OCI-LY7 (cell line): Measurements from ENCODE around the gene CST7. TPM values are rescaled to one million over a fixed set of nuclear protein-coding genes. Genes with fewer than 3 reads are reported as not detected.
"Not testable (repeated sequence)": the region's sequence is repeated elsewhere in the genome, so short reads cannot be mapped to it uniquely, and the experiment has no call there.

ENCODE experiments used
- BruUV-seq: library from RNA; stranded (reverse); fragments of 400-500 nt; replicated peaks from 2 replicates; lab custom pipeline; 2021; lab: Mats Ljungman, UMichigan
- CTCF ChIA-PET: fragments of 300-600 bp; sonication (Branson Sonifier 250); formaldehyde crosslinking; loops from one replicate; lab custom pipeline; 2022; ENCODE audit warnings: antibody characterized with exemption; ENCODE audit not compliant: unreplicated experiment; lab: Charles Lee
- POLR2A ChIA-PET: fragments of 300-600 bp; sonication (Branson Sonifier 250); formaldehyde crosslinking; loops from one replicate; lab custom pipeline; 2022; ENCODE audit warnings: antibody characterized with exemption; lab: Charles Lee
- DNase-seq: peaks from one replicate; pipeline ENCODE4 v3.0.0-alpha.2; 2015; ENCODE audit warnings: low spot score
- H2AFZ ChIP-seq: fragments of 200-600 bp; sonication (generic), shearing (Covaris generic); 2 replicates; pipeline ENCODE4 v1.6.1; 2014; ENCODE audit warnings: mild to moderate bottlenecking, antibody characterized with exemption, low read length, moderate library complexity
- H3K27ac ChIP-seq: fragments of 200-600 bp; sonication (generic); 2 replicates; pipeline ENCODE4 v1.5.1; 2014; ENCODE audit warnings: mixed run types, low read depth, mild to moderate bottlenecking, moderate library complexity, low read length, inconsistent platforms; ENCODE audit not compliant: poor library complexity, severe bottlenecking
- H3K36me3 ChIP-seq: fragments of 200-600 bp; sonication (generic); 2 replicates; pipeline ENCODE4 v1.6.1; 2014; ENCODE audit warnings: mild to moderate bottlenecking, antibody characterized with exemption, low read length, moderate library complexity, mixed read lengths; ENCODE audit not compliant: insufficient read depth
- H3K4me1 ChIP-seq: fragments of 200-600 bp; sonication (generic); 2 replicates; pipeline ENCODE4 v1.5.1; 2014; ENCODE audit warnings: mild to moderate bottlenecking, low read length; ENCODE audit not compliant: insufficient read depth, poor library complexity, severe bottlenecking
- H3K4me2 ChIP-seq: fragments of 200-600 bp; sonication (generic); 2 replicates; pipeline ENCODE4 v1.6.1; 2014; ENCODE audit warnings: mild to moderate bottlenecking, low read length
- H3K4me3 ChIP-seq: fragments of 200-600 bp; sonication (generic); 2 replicates; pipeline ENCODE4 v1.5.1; 2014; ENCODE audit warnings: mild to moderate bottlenecking, low read depth, low read length; ENCODE audit not compliant: poor library complexity, severe bottlenecking
- H3K79me2 ChIP-seq: fragments of 200-600 bp; sonication (generic); 2 replicates; pipeline ENCODE4 v1.6.1; 2016; ENCODE audit warnings: low read depth, mild to moderate bottlenecking, low read length, moderate library complexity, mixed read lengths; ENCODE audit not compliant: insufficient read depth
- H3K9me2 ChIP-seq: fragments of 200-600 bp; sonication (generic); 2 replicates; pipeline ENCODE4 v1.6.1; 2016; ENCODE audit warnings: mild to moderate bottlenecking, low read length, mixed read lengths; ENCODE audit not compliant: insufficient read depth
- H3K9me3 ChIP-seq: fragments of 200-600 bp; sonication (generic); 2 replicates; pipeline ENCODE4 v1.6.1; 2014; ENCODE audit warnings: mild to moderate bottlenecking, mixed run types, low read length, mixed read lengths
- H4K20me1 ChIP-seq: fragments of 200-600 bp; sonication (generic); 2 replicates; pipeline ENCODE4 v1.6.1; 2014; ENCODE audit warnings: mild to moderate bottlenecking, antibody characterized with exemption, low read length, moderate library complexity, mixed read lengths; ENCODE audit not compliant: insufficient read depth
- CTCF ChIP-seq: fragments of 200-600 bp; sonication (generic); conservative IDR thresholded peaks from 2 replicates; pipeline ENCODE4 v1.5.1; 2014; ENCODE audit warnings: mild to moderate bottlenecking, antibody characterized with exemption, low read length, moderate library complexity, mixed read lengths
- EZH2phosphoT487 ChIP-seq: fragments of 200-600 bp; sonication (generic); IDR thresholded peaks from 2 replicates; pipeline ENCODE4 v1.6.1; 2018; ENCODE audit warnings: low read depth, borderline replicate concordance, mild to moderate bottlenecking, mixed run types, antibody characterized with exemption, low read length, moderate library complexity, mixed read lengths
- intact Hi-C: fragments of 100-400 bp; cut with micrococcal nuclease; formaldehyde crosslinking; loops from one replicate; pipeline ENCODE4 v1.10.0; 2022; ENCODE audit not compliant: unreplicated experiment
- total RNA-seq, 2 experiments: library from RNA; depleted of rRNA in 1 of 2; stranded (reverse); fragments of >200 nt in 1 of 2; shearing (Covaris generic) in 1 of 2; gene quantifications; 2 replicates each; pipeline ENCODE4 v1.2.3, GENCODE V29; 2014 to 2022

Gene CST7
- total RNA-seq, 2 experiments from 2014 or later, result not detected

DNA sequence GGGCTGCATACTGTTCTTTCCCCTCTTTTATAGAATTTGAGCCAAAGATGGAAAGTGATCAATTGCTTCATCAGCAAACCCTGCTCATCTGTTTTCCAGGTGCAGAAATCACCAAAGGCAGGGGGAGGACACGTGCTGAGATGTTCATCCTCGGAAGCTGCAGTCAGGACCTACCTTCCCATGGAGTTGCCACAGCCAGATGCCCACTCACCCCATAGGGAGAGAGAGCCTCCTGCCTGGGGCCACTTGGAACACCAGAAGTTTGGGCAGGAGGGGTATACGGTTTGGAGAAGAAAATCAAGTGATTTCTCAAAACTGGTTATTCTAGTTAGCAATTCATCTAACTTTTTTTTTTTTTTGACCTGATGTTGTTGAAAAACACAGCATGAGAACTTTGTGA is 5.3 kb upstream of the CST7 start:
- H3K27ac ChIP-seq, result no peak overlapping the region
- no peak overlapping the region for H3K4me2 ChIP-seq
- no peaks in the 10 kb centered on the region for H3K9me3 ChIP-seq
- no peak overlapping the region for H2AFZ ChIP-seq
- no peaks in the 10 kb centered on the region for H4K20me1 ChIP-seq
- POLR2A ChIA-PET, result no interaction called here
- no peaks in the 10 kb centered on the region for H3K4me1 ChIP-seq
- H3K79me2 ChIP-seq, result no peaks in the 10 kb centered on the region
- no peaks in the 10 kb centered on the region for H3K36me3 ChIP-seq
- CTCF ChIA-PET, result no interaction called here
- BruUV-seq, result no TSS peak
- no peak overlapping the region for H3K4me3 ChIP-seq
- intact Hi-C loops, result no loop called here
- no peak for DNase-seq
- TF ChIP-seq EZH2phosphoT487 (no peak), CTCF (no peak)
- no peaks in the 10 kb centered on the region for H3K9me2 ChIP-seq

- H3K27ac ChIP-seq, H3K9me3 ChIP-seq, BruUV-seq, H3K36me3 ChIP-seq, H3K4me1 ChIP-seq, CTCF ChIA-PET, H3K4me3 ChIP-seq, H3K4me2 ChIP-seq, H3K79me2 ChIP-seq, DNase-seq, H4K20me1 ChIP-seq, POLR2A ChIA-PET, intact Hi-C loops, H2AFZ ChIP-seq, H3K9me2 ChIP-seq: not testable (repeated sequence)
Observed at GRCh38 chr20:24946376-24946775, 2.7 kb upstream of the CST7 start.

GRCh38 chr20:24948396-24948938 is 602 bp upstream of the CST7 start:
- POLR2A ChIA-PET, CTCF ChIA-PET: not testable (repeated sequence)

DNA sequence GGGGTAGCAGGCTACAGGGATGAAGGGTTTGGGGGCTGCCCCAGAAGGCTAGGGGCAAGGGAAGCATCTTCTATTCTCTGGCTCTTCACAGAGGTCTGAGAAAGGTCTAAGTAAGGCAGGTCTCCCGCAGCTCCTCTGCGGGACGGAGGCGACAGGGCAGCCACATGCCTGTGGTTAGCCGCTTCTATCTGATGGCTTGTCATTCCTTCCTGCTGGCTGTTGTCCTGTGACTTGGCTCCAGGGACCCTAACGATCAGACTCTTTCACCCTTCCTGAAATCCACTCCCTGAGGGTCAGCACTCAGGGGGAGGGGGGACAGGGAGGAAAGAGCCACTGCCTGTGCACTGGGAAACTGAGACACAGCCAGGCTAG is 673 bp downstream of the CST7 start:
- Histone ChIP-seq H3K4me1 (peaks cover under 1% of the 10 kb centered on the region), H3K27ac (no peak overlapping the region), H4K20me1 (no peaks in the 10 kb centered on the region), H3K9me3 (no peaks in the 10 kb centered on the region), H3K4me3 (no peak overlapping the region), H3K9me2 (no peaks in the 10 kb centered on the region), H2AFZ (no peak overlapping the region), H3K4me2 (no peak overlapping the region), H3K36me3 (no peaks in the 10 kb centered on the region), H3K79me2 (no peaks in the 10 kb centered on the region)
- intact Hi-C loops, result no loop called here
- no peak for DNase-seq
- ChIA-PET CTCF (no interaction called here), POLR2A (no interaction called here)
- no TSS peak for BruUV-seq
- TF ChIP-seq CTCF (no peak), EZH2phosphoT487 (no peak)

More at GRCh38 chr20:24948396-24948938, 602 bp upstream of the CST7 start:
- H2AFZ ChIP-seq, H3K27ac ChIP-seq, H3K9me2 ChIP-seq, H3K36me3 ChIP-seq, BruUV-seq, H3K4me2 ChIP-seq, H3K9me3 ChIP-seq, H3K79me2 ChIP-seq, H3K4me3 ChIP-seq, H4K20me1 ChIP-seq, intact Hi-C loops, DNase-seq, H3K4me1 ChIP-seq: not testable (repeated sequence)
